Adrenal gland (tissue), 12 donors: ENCODE results near the gene DTX1. TPM values are rescaled to one million over a fixed set of nuclear protein-coding genes. Genes with fewer than 3 reads are reported as not detected.

ENCODE experiments used
- DNase-seq, 7 donors: peaks; one replicate each; pipeline ENCODE4 v3.0.0-alpha.2; 2019 to 2020
- H3K27ac ChIP-seq, 5 donors: fragments of 200-600 bp; sonication (generic) in 4 of 5; 1 replicate in 3 of 5; 2 replicates in 2 of 5; pipeline versions ENCODE4 v1.5.1 to v1.8.0; 2016 to 2020; ENCODE audit warnings: mild to moderate bottlenecking in 1 of 5
- H3K27me3 ChIP-seq: fragments of 200-600 bp; 2 replicates; pipeline ENCODE4 v1.8.0; 2021
- H3K36me3 ChIP-seq, 2 donors: fragments of 200-600 bp; replicated peaks in 1 of 2; 1 replicate in 1 of 2; 2 replicates in 1 of 2; pipeline versions ENCODE4 v1.5.1 to v1.8.0; 2018 to 2022
- H3K4me1 ChIP-seq, 2 donors: fragments of 200-600 bp; replicated peaks in 1 of 2; 1 replicate in 1 of 2; 2 replicates in 1 of 2; pipeline versions ENCODE4 v1.5.1 to v1.8.0; 2018 to 2021
- H3K4me3 ChIP-seq, 4 donors: fragments of 200-600 bp; sonication (generic) in 3 of 4; one replicate each; pipeline ENCODE4 v1.5.1; 2016 to 2018
- H3K9me3 ChIP-seq, 3 donors: fragments of 200-600 bp; sonication (generic) in 1 of 3; replicated peaks in 1 of 3; 1 replicate in 2 of 3; 2 replicates in 1 of 3; pipeline versions ENCODE4 v1.5.1 to v1.8.0; 2016 to 2021
- POLR2A ChIP-seq, 2 donors: fragments of 450-650 bp; IDR thresholded peaks; one replicate each; pipeline ENCODE4 v1.6.1; 2017; ENCODE audit warnings: antibody characterized with exemption in 2 of 2, mild to moderate bottlenecking in 2 of 2, moderate library complexity in 1 of 2
- WGBS, 4 donors: extraction: QIAGEN DNeasy Blood & Tissue Kit in 2 of 4; methylation state at CpG; one replicate each; pipeline versions ENCODE4 v1.1.5 to v1.1.7; 2013 to 2017; 5-methylcytosine and 5-hydroxymethylcytosine counted together
- intact Hi-C, 2 donors: fragments of 100-400 bp; cut with DNase I; formaldehyde crosslinking; loops; one replicate each; pipeline versions ENCODE4 v1.14.1 to v1.15.0; 2022 to 2023
- polyA plus RNA-seq, 3 donors: library from polyadenylated mRNA; stranded (reverse); fragments of 200-250 nt in 2 of 3; fragments of 350-450 nt in 1 of 3; fragmentation: Illumina TruSeq in 1 of 3; extraction: RNeasy Lipid Tissue Mini Kit (QIAGEN cat#74804) in 1 of 3; gene quantifications; one replicate each; pipeline ENCODE4 v1.2.3, GENCODE V29; 2013 to 2014
- total RNA-seq, 9 donors: library from RNA; depleted of rRNA in 4 of 9; stranded (reverse); fragments of >200 nt in 4 of 9; fragments of 120-200 nt in 1 of 9; fragmentation: NEBNext Ultra II Directional in 1 of 9; extraction: Animal tissue kit (Norgen Biotek cat#: 25700) in 1 of 9; gene quantifications; one replicate each; pipeline versions ENCODE4 v1.1.0 to v1.2.4, GENCODE V29; 2013 to 2023
- TF ChIP-seq, protein P1 (sequence below), 6 experiments: fragments of 450-650 bp in 4 of 6; fragments of 200-600 bp in 2 of 6; sonication (generic) in 1 of 6; IDR thresholded peaks; 1 replicate in 5 of 6; 2 replicates in 1 of 6; pipeline versions ENCODE4 v1.5.1 to v1.8.0; 2016 to 2021; ENCODE audit warnings: antibody characterized with exemption in 6 of 6, mild to moderate bottlenecking in 2 of 6, moderate library complexity in 1 of 6
- donor health status: healthy with polysubstance abuse.
- donor health status: Bipolar disorder and iron deficiency.
- donor health status: DM: yes; HTN: yes; CAD: no.
- donor health status: DM: no; HTN: no; CAD: no.
- donor health status: DM: no; HTN: no; CAD: no.
- donor health status: DM: yes; HTN: yes; CAD: no.

DTX1 gene
- total and polyA plus RNA-seq, 12 donors: 1.3 to 20.0 (median 6.9) TPM

DNA sequence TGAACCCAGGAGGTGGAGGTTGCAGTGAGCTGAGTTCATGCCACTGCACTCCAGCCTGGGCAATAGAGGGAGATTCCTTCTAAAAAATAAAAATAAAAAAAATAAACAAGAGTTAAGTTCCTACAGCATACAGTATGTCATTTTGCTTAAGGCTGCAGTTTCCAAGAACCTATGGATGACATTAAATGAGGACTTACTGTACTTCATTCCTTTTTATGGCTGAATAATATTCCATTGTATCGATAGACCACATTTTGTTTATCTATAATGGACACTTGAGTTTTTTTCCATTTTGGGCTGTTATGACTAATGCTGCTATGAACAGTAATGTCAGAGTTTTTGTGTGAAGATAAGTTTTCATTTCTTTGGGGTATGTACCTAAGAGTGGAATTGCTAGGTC lies 61.6 kb downstream of the DTX1 start:
- no peak for TF ChIP-seq POLR2A (IDR thresholded peaks at IDR 0.05)
- TF ChIP-seq, protein P1, sequence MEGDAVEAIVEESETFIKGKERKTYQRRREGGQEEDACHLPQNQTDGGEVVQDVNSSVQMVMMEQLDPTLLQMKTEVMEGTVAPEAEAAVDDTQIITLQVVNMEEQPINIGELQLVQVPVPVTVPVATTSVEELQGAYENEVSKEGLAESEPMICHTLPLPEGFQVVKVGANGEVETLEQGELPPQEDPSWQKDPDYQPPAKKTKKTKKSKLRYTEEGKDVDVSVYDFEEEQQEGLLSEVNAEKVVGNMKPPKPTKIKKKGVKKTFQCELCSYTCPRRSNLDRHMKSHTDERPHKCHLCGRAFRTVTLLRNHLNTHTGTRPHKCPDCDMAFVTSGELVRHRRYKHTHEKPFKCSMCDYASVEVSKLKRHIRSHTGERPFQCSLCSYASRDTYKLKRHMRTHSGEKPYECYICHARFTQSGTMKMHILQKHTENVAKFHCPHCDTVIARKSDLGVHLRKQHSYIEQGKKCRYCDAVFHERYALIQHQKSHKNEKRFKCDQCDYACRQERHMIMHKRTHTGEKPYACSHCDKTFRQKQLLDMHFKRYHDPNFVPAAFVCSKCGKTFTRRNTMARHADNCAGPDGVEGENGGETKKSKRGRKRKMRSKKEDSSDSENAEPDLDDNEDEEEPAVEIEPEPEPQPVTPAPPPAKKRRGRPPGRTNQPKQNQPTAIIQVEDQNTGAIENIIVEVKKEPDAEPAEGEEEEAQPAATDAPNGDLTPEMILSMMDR (IDR thresholded peaks at IDR 0.05): no peak
- no peaks in the 10 kb centered on the region for H3K36me3 ChIP-seq
- H3K27ac ChIP-seq: no peak overlapping the region
- no peak for DNase-seq
- no peaks in the 10 kb centered on the region for H3K27me3 ChIP-seq
- intact Hi-C loops: no loop called here
- H3K4me3 ChIP-seq: no peak overlapping the region
- WGBS, 4 donors: 87 to 96% (median 90%) methylated on average over 1 of the region's 1 CpG
- H3K4me1 ChIP-seq: peaks cover 8 to 9% of the 10 kb centered on the region in 2 donors
- H3K9me3 ChIP-seq: no peaks in the 10 kb centered on the region

- 57 to 70% (median 59%) methylated on average over 4 of the region's 4 CpGs for WGBS, 4 donors
- Histone ChIP-seq H3K36me3 (no peaks in the 10 kb centered on the region), H3K4me3 (no peak overlapping the region), H3K4me1 (peaks cover 8 to 9% of the 10 kb centered on the region in 2 donors), H3K27me3 (no peaks in the 10 kb centered on the region), H3K9me3 (no peaks in the 10 kb centered on the region), H3K27ac (no peak overlapping the region)
- no peak for TF ChIP-seq POLR2A (IDR thresholded peaks at IDR 0.05)
- TF ChIP-seq, protein P1 (IDR thresholded peaks at IDR 0.05): no peak
- intact Hi-C loops: no loop called here
- DNase-seq: no peak
Observed at GRCh38 chr12:113119980-113120669, 63.6 kb downstream of the DTX1 start.

DNA sequence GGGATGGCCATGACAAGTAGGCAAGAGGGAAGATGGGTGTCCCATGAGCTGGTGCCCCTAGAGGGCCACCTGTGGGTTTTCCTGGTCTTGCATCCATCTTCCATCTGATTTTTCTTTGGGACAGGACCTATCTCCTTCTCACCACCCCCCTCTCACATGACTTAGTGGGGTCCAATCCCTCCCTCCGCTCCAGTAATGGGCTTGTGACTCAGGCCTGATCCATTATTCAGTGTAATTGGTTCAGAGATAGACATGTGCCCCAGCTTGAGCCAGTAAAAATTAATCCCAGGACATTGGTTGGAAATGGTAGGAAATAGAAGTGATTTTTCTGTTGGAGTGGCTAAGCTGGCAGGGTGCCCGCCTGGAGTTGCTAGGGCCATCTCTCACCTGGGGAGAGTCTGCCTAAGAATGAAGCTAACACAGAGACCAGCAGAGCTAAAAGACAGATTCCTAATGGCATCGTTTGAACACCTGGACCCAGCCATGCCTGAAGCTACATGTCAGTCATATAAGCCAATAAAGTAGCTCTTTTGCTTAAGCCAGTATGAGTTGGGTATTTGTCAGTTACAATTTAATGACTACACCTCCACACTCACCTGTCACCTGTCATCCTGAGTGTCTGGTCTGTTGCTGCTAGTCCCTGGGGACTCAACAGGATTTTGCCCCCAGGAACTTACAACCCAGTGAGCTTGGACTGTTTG lies 64.3 kb downstream of the DTX1 start:
- H3K36me3 ChIP-seq: no peaks in the 10 kb centered on the region
- intact Hi-C loops: no loop called here
- no peak for DNase-seq
- TF ChIP-seq POLR2A (IDR thresholded peaks at IDR 0.05): no peak
- TF ChIP-seq, protein P1 (IDR thresholded peaks at IDR 0.05): no peak
- no peak overlapping the region for H3K4me3 ChIP-seq
- H3K27me3 ChIP-seq: no peaks in the 10 kb centered on the region
- peaks cover 2 to 8% of the 10 kb centered on the region in 2 donors for H3K4me1 ChIP-seq
- no peaks in the 10 kb centered on the region for H3K9me3 ChIP-seq
- no peak overlapping the region for H3K27ac ChIP-seq
- 65 to 87% (median 81%) methylated on average over 3 of the region's 3 CpGs for WGBS, 4 donors

DNA sequence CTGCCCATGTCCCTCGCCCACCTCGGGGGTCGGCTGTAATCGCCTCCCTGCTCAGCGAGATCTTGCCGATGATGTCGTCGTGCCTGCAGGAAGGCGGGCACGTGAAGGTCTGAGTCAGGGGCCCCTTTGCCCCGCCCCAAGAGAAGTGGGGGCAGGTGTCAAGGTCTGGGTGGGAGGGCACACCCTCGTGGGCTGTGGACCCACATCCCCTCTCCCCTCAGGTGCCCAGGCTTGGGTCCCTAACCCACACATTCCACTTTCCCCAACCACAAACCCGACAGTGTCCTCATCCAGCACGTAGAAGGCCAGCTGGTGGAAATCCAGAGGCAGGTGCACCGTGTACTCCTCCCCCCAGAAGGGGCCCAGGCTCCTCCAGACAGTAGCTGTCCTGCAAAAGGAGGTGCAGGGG lies 71.3 kb downstream of the DTX1 start:
- no peaks in the 10 kb centered on the region for H3K27me3 ChIP-seq
- 31 to 58% (median 32%) methylated on average over 7 to 15 of the region's 15 CpGs for WGBS, 4 donors
- H3K4me1 ChIP-seq: no peaks in the 10 kb centered on the region
- H3K36me3 ChIP-seq: no peaks in the 10 kb centered on the region
- H3K27ac ChIP-seq: no peak overlapping the region
- H3K4me3 ChIP-seq: no peak overlapping the region
- no peak for TF ChIP-seq POLR2A (IDR thresholded peaks at IDR 0.05)
- TF ChIP-seq, protein P1 (IDR thresholded peaks at IDR 0.05): no peak
- no peak for DNase-seq
- no peaks in the 10 kb centered on the region for H3K9me3 ChIP-seq
- intact Hi-C loops: no loop called here
